Measurements from ENCODE around the gene KAT2A. TPM values are rescaled to one million over a fixed set of nuclear protein-coding genes. Genes with fewer than 3 reads are reported as not detected.

Gene KAT2A
- total RNA-seq, 1 experiment from 2014 or later: 94.7 TPM

GRCh38 chr17:42079541-42079940, 41.6 kb downstream of the KAT2A start:
- TF ChIP-seq, protein P1, sequence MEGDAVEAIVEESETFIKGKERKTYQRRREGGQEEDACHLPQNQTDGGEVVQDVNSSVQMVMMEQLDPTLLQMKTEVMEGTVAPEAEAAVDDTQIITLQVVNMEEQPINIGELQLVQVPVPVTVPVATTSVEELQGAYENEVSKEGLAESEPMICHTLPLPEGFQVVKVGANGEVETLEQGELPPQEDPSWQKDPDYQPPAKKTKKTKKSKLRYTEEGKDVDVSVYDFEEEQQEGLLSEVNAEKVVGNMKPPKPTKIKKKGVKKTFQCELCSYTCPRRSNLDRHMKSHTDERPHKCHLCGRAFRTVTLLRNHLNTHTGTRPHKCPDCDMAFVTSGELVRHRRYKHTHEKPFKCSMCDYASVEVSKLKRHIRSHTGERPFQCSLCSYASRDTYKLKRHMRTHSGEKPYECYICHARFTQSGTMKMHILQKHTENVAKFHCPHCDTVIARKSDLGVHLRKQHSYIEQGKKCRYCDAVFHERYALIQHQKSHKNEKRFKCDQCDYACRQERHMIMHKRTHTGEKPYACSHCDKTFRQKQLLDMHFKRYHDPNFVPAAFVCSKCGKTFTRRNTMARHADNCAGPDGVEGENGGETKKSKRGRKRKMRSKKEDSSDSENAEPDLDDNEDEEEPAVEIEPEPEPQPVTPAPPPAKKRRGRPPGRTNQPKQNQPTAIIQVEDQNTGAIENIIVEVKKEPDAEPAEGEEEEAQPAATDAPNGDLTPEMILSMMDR (IDR thresholded peaks at IDR 0.05; ENCODE audit: unreplicated experiment): no peak
- intact Hi-C loops (cut with micrococcal nuclease; ENCODE audit: unreplicated experiment): no loop called here
- Mint-ChIP-seq H3K27ac (ENCODE audit: unreplicated experiment) (no peak overlapping the region), H3K4me1 (ENCODE audit: low read depth, unreplicated experiment) (peaks cover 8% of the 10 kb centered on the region), H3K27me3 (ENCODE audit: unreplicated experiment) (peaks cover 52% of the 10 kb centered on the region), H3K9me3 (ENCODE audit: low read depth, unreplicated experiment) (no peaks in the 10 kb centered on the region), H3K4me3 (ENCODE audit: low read depth, unreplicated experiment) (no peak overlapping the region), H3K36me3 (ENCODE audit: insufficient read depth, unreplicated experiment) (no peaks in the 10 kb centered on the region)
- CTCF ChIA-PET: interaction anchor here (0.7 to 0.9 kb wide), 2 partner anchors 32 to 60 kb away, joined by 3 to 5 read pairs; partner anchors contain the start of gene NKIRAS2
- no peak for DNase-seq
- BruUV-seq (replicated peaks): no TSS peak

DNA sequence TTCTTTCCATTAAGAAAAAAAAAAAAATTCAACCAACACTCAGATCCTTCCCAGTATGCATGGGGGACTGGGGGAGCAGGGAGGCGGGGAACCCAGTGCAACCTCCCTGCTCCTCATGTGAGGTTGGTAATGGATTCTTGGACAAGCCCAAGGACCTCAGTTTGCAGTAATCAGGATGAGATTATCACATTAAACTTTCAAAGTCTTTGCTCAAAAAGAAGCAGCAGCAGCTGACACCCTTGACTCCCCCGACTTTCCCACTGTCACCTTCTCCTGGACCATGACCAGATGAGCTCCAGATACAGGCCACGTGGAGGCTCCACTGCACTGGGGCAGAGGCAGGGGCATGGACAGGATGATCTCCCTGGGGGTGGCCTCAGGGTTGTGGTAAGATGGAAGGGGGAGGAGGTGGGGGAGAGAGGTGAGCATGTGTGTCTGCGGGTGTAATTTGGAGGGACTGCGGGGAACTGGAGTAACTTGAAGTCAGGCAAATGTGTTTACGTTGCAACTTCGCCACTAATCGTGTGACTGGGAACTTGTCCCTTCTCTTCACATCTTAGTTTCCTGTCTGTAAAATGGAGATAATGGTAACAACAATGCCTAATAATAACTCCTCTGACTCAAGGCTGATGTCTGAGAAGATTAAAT, 42.6 kb downstream of the KAT2A start:
- peaks cover 62% of the 10 kb centered on the region for H3K27me3 Mint-ChIP-seq (ENCODE audit: unreplicated experiment)
- no peaks in the 10 kb centered on the region for H3K9me3 Mint-ChIP-seq (ENCODE audit: low read depth, unreplicated experiment)
- DNase-seq: no peak
- CTCF ChIA-PET: interaction anchor here (0.6 to 1.0 kb wide), 2 partner anchors 10 to 127 kb away, joined by 3 to 4 read pairs; no protein-coding TSS in a partner anchor
- no peak overlapping the region for H3K4me3 Mint-ChIP-seq (ENCODE audit: low read depth, unreplicated experiment)
- TF ChIP-seq, protein P1 (IDR thresholded peaks at IDR 0.05; ENCODE audit: unreplicated experiment): no peak
- no peaks in the 10 kb centered on the region for H3K36me3 Mint-ChIP-seq (ENCODE audit: insufficient read depth, unreplicated experiment)
- H3K4me1 Mint-ChIP-seq (ENCODE audit: low read depth, unreplicated experiment): peaks cover 12% of the 10 kb centered on the region
- intact Hi-C loops (cut with micrococcal nuclease; ENCODE audit: unreplicated experiment): no loop called here
- no peak overlapping the region for H3K27ac Mint-ChIP-seq (ENCODE audit: unreplicated experiment)
- no TSS peak for BruUV-seq (replicated peaks)

GRCh38 chr17:42077755-42078154, 43.4 kb downstream of the KAT2A start:
- CTCF ChIA-PET: no interaction called here
- no peak overlapping the region for H3K27ac Mint-ChIP-seq (ENCODE audit: unreplicated experiment)
- TF ChIP-seq, protein P1 (IDR thresholded peaks at IDR 0.05; ENCODE audit: unreplicated experiment): no peak
- intact Hi-C loops (cut with micrococcal nuclease; ENCODE audit: unreplicated experiment): no loop called here
- DNase-seq: no peak
- H3K4me1 Mint-ChIP-seq (ENCODE audit: low read depth, unreplicated experiment): peaks cover 17% of the 10 kb centered on the region
- peaks cover 70% of the 10 kb centered on the region for H3K27me3 Mint-ChIP-seq (ENCODE audit: unreplicated experiment)
- no TSS peak for BruUV-seq (replicated peaks)
- H3K9me3 Mint-ChIP-seq (ENCODE audit: low read depth, unreplicated experiment): no peaks in the 10 kb centered on the region
- no peak overlapping the region for H3K4me3 Mint-ChIP-seq (ENCODE audit: low read depth, unreplicated experiment)
- H3K36me3 Mint-ChIP-seq (ENCODE audit: insufficient read depth, unreplicated experiment): no peaks in the 10 kb centered on the region

DNA sequence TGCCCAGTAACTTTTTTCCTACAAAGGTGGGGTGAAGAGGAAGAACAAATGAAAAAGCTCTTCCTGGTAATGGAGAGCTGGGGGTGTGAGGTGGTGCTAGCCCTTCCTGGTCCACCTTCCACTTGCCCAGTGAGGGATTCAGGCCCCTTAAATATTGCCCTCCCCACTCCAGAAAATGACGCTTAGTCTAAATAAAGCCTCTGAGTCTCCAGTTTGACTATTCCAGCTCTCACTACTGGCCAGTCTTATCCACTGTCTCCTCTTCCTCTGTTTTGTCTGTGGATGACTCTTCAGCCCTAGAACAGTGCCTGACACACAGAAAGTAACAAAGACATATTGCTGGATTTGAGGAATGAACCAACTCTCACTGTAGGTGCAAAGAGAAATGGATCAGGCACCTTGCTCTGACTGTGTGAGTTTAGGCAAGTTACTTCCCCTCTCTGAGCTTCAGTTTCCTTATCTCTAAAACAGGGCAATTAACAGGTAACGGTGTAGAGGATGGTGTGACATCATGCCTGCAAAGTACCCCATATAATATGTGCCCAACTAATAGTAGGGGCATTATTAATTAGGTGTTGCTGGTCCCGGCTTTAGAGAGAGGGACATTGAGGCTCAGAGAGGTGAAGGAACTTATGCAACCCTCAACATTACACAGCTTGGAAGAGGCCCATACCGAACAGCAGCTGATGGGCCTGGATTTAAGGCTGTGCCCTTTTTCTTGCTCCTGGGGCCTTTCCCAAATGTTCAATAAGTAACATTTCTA, 44.2 kb downstream of the KAT2A start:
- Mint-ChIP-seq H3K9me3 (ENCODE audit: low read depth, unreplicated experiment) (no peaks in the 10 kb centered on the region), H3K27me3 (ENCODE audit: unreplicated experiment) (peaks cover 76% of the 10 kb centered on the region), H3K4me1 (ENCODE audit: low read depth, unreplicated experiment) (peaks cover 9% of the 10 kb centered on the region), H3K4me3 (ENCODE audit: low read depth, unreplicated experiment) (no peak overlapping the region), H3K27ac (ENCODE audit: unreplicated experiment) (no peak overlapping the region), H3K36me3 (ENCODE audit: insufficient read depth, unreplicated experiment) (no peaks in the 10 kb centered on the region)
- BruUV-seq (replicated peaks): no TSS peak
- no peak for DNase-seq
- CTCF ChIA-PET: no interaction called here
- intact Hi-C loops (cut with micrococcal nuclease; ENCODE audit: unreplicated experiment): no loop called here
- TF ChIP-seq, protein P1 (IDR thresholded peaks at IDR 0.05; ENCODE audit: unreplicated experiment): no peak
